GM19023 (cell line): ENCODE measurements around the gene PCDHA12.
"Not testable (repeated sequence)": the region's sequence is repeated elsewhere in the genome, so short reads cannot be mapped to it uniquely, and the experiment has no call there.

ENCODE experiments used
- ATAC-seq: cut with Tn5 transposase; IDR thresholded peaks from one replicate; pipeline ENCODE4 v1.9.1; 2021; ENCODE audit warnings: mild to moderate bottlenecking, moderate library complexity; ENCODE audit not compliant: unreplicated experiment

Gene PCDHA12

GRCh38 chr5:140875085-140876065, at the start of gene PCDHA12:
Gene PCDHA12, plus strand, starts transcription at chr5:140875308. Its CDS starts 165 bp downstream, at chr5:140875473.
- ATAC-seq: no peak

- ATAC-seq: no peak
Observed at GRCh38 chr5:140827704-140828361, 47.3 kb upstream of the PCDHA12 start, which contains the start of gene PCDHA6. Gene PCDHA6, plus strand, starts transcription at chr5:140827960. Its CDS starts 132 bp downstream, at chr5:140828092.

- no peak for ATAC-seq
Observed at GRCh38 chr5:140828362-140828737, 46.8 kb upstream of the PCDHA12 start.

GRCh38 chr5:140829511-140830501, 45.3 kb upstream of the PCDHA12 start:
- ATAC-seq: not testable (repeated sequence)

- ATAC-seq: no peak
Observed at GRCh38 chr5:140833993-140834392, 41.1 kb upstream of the PCDHA12 start, which contains the start of gene PCDHA7. Gene PCDHA7, plus strand, starts transcription at chr5:140834269. Its CDS starts 115 bp downstream, at chr5:140834384.

GRCh38 chr5:140834439-140835008, 40.6 kb upstream of the PCDHA12 start:
- not testable (repeated sequence) for ATAC-seq

GRCh38 chr5:140835622-140836510, 39.2 kb upstream of the PCDHA12 start:
- ATAC-seq: no peak

- ATAC-seq: no peak
Observed at GRCh38 chr5:140840978-140841962, 33.8 kb upstream of the PCDHA12 start, which contains the start of gene PCDHA8. Gene PCDHA8, plus strand, starts transcription at chr5:140841187. Its CDS starts 135 bp downstream, at chr5:140841322.

- ATAC-seq: no peak
Observed at GRCh38 chr5:140842798-140843733, 32.0 kb upstream of the PCDHA12 start.

GRCh38 chr5:140848139-140849102, 26.7 kb upstream of the PCDHA12 start, which contains the start of gene PCDHA9:
Gene PCDHA9, plus strand, starts transcription at chr5:140848382. Its CDS starts 114 bp downstream, at chr5:140848496.
- ATAC-seq: not testable (repeated sequence)

- ATAC-seq: not testable (repeated sequence)
Observed at GRCh38 chr5:140849831-140850634, 25.1 kb upstream of the PCDHA12 start.

GRCh38 chr5:140855772-140856674, 19.1 kb upstream of the PCDHA12 start, which contains the start of gene PCDHA10:
Gene PCDHA10, plus strand, starts transcription at chr5:140855897. Its CDS starts 152 bp downstream, at chr5:140856049.
- ATAC-seq: no peak
